GM12865 (cell line): ENCODE data around the gene PALLD.

ENCODE experiments used
- DNase-seq: peaks from one replicate; pipeline ENCODE4 v3.0.0; 2010; ENCODE audit warnings: low read depth
- H3K4me3 ChIP-seq: 2 replicates; pipeline ENCODE4 v1.5.1; 2011; ENCODE audit warnings: mild to moderate bottlenecking, low read depth, low read length, control low read depth
- TF ChIP-seq, protein P1 (sequence below): IDR thresholded peaks from 2 replicates; pipeline ENCODE4 v1.5.1; 2011; ENCODE audit warnings: low read length, control low read depth, low read depth, inconsistent platforms; ENCODE audit not compliant: insufficient read depth; ENCODE audit errors: missing control alignments

PALLD gene

DNA sequence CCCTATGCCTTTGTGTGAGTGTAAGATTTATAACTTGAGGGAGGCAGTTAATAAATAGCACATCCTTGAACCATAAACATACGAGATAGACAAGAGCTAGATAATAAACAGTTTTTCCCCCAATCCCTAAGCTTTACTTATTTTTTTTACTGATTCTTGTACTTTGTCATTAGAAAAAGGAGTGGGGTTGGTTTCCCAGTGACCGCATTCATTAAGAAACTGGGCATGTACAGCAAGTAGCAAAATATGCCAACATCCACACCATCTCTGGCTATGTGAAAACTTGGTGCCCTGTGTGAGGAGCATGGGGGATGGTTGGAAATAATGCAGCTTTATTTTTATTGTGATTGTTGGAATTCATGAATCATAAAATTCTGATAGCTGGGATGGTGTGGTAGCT is 337.0 kb downstream of the PALLD start:
- H3K4me3 ChIP-seq = no peak overlapping the region
- no peak for DNase-seq
- TF ChIP-seq, protein P1, sequence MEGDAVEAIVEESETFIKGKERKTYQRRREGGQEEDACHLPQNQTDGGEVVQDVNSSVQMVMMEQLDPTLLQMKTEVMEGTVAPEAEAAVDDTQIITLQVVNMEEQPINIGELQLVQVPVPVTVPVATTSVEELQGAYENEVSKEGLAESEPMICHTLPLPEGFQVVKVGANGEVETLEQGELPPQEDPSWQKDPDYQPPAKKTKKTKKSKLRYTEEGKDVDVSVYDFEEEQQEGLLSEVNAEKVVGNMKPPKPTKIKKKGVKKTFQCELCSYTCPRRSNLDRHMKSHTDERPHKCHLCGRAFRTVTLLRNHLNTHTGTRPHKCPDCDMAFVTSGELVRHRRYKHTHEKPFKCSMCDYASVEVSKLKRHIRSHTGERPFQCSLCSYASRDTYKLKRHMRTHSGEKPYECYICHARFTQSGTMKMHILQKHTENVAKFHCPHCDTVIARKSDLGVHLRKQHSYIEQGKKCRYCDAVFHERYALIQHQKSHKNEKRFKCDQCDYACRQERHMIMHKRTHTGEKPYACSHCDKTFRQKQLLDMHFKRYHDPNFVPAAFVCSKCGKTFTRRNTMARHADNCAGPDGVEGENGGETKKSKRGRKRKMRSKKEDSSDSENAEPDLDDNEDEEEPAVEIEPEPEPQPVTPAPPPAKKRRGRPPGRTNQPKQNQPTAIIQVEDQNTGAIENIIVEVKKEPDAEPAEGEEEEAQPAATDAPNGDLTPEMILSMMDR = no peak

DNA sequence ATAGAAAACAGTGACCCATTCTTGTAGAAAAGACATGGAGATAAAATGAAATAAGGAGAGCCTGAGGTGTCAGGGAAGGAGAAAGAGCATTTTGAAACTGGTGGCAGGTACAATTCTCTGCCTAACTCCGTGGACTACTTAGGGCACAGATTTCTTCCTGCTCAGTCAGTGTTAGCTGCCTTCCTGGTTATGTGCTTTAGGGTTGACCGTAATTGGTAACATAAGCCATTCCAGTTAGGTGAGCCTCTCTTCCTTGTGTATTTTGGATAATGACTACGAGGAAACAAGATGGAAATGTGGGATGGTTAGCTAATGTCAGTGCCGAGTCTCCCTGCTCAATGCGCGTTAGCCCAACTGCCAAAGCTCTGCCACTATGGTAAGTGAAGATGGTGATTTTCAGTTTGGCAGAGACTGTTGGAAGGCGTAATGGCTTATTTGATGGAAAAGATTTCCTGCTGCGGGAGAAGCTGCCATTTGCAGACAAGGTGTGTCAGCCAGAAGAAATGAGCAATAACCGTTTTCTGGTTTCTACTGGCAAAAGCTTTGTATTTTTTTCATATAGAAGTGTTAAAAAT is 339.1 kb downstream of the PALLD start:
- no peak for DNase-seq
- H3K4me3 ChIP-seq = no peak overlapping the region
- TF ChIP-seq, protein P1 = no peak

DNA sequence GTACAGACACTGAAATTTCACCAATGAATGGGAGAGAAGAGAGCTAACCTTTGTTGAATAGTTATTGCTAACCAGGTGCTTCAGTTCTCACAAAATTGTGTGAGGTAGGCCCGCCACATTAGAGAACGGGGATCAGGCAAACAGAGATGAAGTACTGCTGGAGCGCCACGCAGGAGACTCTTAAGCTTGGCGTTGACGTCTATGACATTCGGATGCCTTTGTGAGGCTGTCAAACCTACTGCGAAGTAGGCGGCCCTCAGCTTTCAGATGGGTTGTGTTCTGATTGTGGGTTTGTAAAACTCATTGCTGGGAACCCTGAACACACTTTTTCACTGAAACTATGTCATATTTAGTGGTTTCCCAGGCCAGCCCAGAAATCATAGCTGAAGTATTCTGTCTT is 339.6 kb downstream of the PALLD start:
- no peak for DNase-seq
- TF ChIP-seq, protein P1 = no peak

DNA sequence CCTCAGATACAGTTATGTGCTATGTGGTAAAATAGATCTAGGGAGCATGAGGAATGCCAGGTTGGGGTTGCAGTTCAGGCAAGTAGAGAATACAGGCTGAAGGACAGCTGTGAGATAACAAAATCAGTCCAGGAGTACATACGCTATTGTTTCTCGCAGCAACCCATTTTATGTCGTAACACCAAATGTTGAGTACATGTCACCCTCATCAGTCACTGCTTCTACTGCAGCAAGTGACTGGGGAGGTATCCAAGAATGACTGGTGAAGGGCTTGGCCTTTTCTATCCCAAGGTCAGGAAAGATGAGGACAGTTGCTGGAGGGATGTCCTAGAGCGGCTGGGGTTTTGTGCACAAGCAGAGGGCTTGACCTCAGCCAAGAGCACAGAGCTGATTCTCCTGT is 341.1 kb downstream of the PALLD start:
- H3K4me3 ChIP-seq = no peak overlapping the region

More for the DNA sequence above, 339.6 kb downstream of the PALLD start:
- H3K4me3 ChIP-seq = no peak overlapping the region

DNA sequence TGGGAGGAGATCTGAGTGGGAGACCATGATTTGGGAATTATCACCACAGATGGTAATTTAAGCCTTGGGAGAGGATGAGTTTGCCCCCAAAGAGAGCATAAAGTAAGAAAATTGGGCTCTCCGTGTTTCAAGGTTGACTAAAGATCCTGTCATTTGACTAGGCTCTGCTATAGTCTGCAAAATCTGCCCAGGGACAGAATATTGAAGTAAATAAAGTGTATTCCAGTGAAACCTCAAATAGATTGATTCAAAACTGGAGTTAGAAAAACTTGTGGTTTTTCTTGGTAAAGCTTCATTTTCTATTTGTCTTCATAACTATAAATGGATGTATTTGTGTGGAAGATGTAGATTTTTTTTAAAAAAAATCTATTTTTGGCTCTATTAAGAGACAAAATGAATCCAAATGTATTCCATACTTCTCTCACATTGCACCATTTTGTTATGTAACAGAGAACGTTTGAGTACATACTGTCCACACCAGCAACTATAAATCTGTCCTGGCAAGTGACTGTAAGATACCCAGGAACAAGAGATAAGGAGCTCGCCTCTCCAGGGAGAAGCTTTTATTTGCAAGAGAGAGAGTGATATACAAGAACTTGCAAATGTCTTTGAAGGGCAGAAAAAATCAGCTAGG is 343.0 kb downstream of the PALLD start:
- TF ChIP-seq, protein P1 = no peak

More for the DNA sequence above, 341.1 kb downstream of the PALLD start:
- TF ChIP-seq, protein P1 = no peak
- no peak for DNase-seq

GRCh38 chr4:168840392-168840763 is 343.5 kb downstream of the PALLD start:
- DNase-seq = no peak
- TF ChIP-seq, protein P1 = no peak

More for the DNA sequence above, 343.0 kb downstream of the PALLD start:
- H3K4me3 ChIP-seq = no peak overlapping the region
- DNase-seq = no peak

More at GRCh38 chr4:168840392-168840763, 343.5 kb downstream of the PALLD start:
- H3K4me3 ChIP-seq = no peak overlapping the region
